ENCODE data around the gene ADCY6. TPM values are rescaled to one million over a fixed set of nuclear protein-coding genes. Genes with fewer than 3 reads are reported as not detected.

ADCY6 gene
- total RNA-seq, 2 experiments from 2014 or later: not detected

- no peaks in the 10 kb centered on the region for H3K9me3 ChIP-seq (ENCODE audit: low read length)
- no peak for DNase-seq (ENCODE audit: low spot score)
- H4K20me1 ChIP-seq (ENCODE audit: insufficient read depth, low read length): no peaks in the 10 kb centered on the region
- intact Hi-C loops (cut with micrococcal nuclease; ENCODE audit: unreplicated experiment): no loop called here
- peaks cover 39% of the 10 kb centered on the region for H3K36me3 ChIP-seq (ENCODE audit: insufficient read depth, low read length)
- H3K9me2 ChIP-seq (ENCODE audit: insufficient read depth, low read length): no peaks in the 10 kb centered on the region
- no peak overlapping the region for H3K4me2 ChIP-seq (ENCODE audit: low read length)
- H3K27ac ChIP-seq (ENCODE audit: low read depth, low read length, poor library complexity, severe bottlenecking): no peak overlapping the region
- ChIA-PET CTCF (ENCODE audit: unreplicated experiment) (interaction anchor here (0.6 kb wide), 1 partner anchor 1689 kb away, joined by 3 read pairs; no protein-coding TSS in a partner anchor), POLR2A (interaction anchor here (0.5 to 1.3 kb wide), 2 partner anchors 26 to 639 kb away, joined by 3 read pairs; partner anchors contain the start of gene DDX23)
- H3K4me3 ChIP-seq (ENCODE audit: low read depth, low read length, poor library complexity, severe bottlenecking): no peak overlapping the region
- no peaks in the 10 kb centered on the region for H3K4me1 ChIP-seq (ENCODE audit: insufficient read depth, low read length, poor library complexity, severe bottlenecking)
- no peak for TF ChIP-seq CTCF (conservative IDR thresholded peaks at IDR 0.05; ENCODE audit: low read length)
- TF ChIP-seq EZH2phosphoT487 (IDR thresholded peaks at IDR 0.05; ENCODE audit: borderline replicate concordance, low read depth, low read length): no peak
- H2AFZ ChIP-seq (ENCODE audit: low read length): no peak overlapping the region
- no peaks in the 10 kb centered on the region for H3K79me2 ChIP-seq (ENCODE audit: insufficient read depth, low read depth, low read length)
- BruUV-seq (replicated peaks): no TSS peak
Measured at GRCh38 chr12:48826209-48826855, 37.4 kb upstream of the ADCY6 start.

- no peak for DNase-seq (ENCODE audit: low spot score)
- no peaks in the 10 kb centered on the region for H3K4me1 ChIP-seq (ENCODE audit: insufficient read depth, low read length, poor library complexity, severe bottlenecking)
- no peaks in the 10 kb centered on the region for H3K79me2 ChIP-seq (ENCODE audit: insufficient read depth, low read depth, low read length)
- H3K36me3 ChIP-seq (ENCODE audit: insufficient read depth, low read length): peaks cover 25% of the 10 kb centered on the region
- ChIA-PET POLR2A (no interaction called here), CTCF (ENCODE audit: unreplicated experiment) (no interaction called here)
- intact Hi-C loops (cut with micrococcal nuclease; ENCODE audit: unreplicated experiment): no loop called here
- TF ChIP-seq EZH2phosphoT487 (IDR thresholded peaks at IDR 0.05; ENCODE audit: borderline replicate concordance, low read depth, low read length): no peak
- TF ChIP-seq CTCF (conservative IDR thresholded peaks at IDR 0.05; ENCODE audit: low read length): no peak
- H3K4me3 ChIP-seq (ENCODE audit: low read depth, low read length, poor library complexity, severe bottlenecking): no peak overlapping the region
- H4K20me1 ChIP-seq (ENCODE audit: insufficient read depth, low read length): no peaks in the 10 kb centered on the region
- H3K9me2 ChIP-seq (ENCODE audit: insufficient read depth, low read length): no peaks in the 10 kb centered on the region
- H3K27ac ChIP-seq (ENCODE audit: low read depth, low read length, poor library complexity, severe bottlenecking): no peak overlapping the region
- BruUV-seq (replicated peaks): no TSS peak
- H3K9me3 ChIP-seq (ENCODE audit: low read length): no peaks in the 10 kb centered on the region
- no peak overlapping the region for H2AFZ ChIP-seq (ENCODE audit: low read length)
- no peak overlapping the region for H3K4me2 ChIP-seq (ENCODE audit: low read length)
Measured at GRCh38 chr12:48824905-48825304, 36.0 kb upstream of the ADCY6 start.

DNA sequence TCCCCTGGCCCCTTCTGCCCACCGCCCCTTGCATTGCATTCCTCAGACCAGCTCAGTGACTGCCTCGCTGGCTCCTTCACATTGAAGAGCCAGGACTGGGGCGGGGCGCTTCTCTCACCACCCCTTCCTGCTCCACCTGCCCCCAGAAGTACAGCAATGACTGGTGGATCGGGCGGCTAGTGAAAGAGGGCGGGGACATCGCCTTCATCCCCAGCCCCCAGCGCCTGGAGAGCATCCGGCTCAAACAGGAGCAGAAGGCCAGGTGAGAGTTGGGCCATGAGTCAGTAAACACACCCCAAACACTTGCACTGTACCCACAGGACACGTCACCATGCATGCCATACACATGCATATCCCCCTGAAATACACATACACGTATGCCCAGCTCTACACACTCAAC, 35.2 kb upstream of the ADCY6 start:
- H3K27ac ChIP-seq (ENCODE audit: low read depth, low read length, poor library complexity, severe bottlenecking): no peak overlapping the region
- no peaks in the 10 kb centered on the region for H3K79me2 ChIP-seq (ENCODE audit: insufficient read depth, low read depth, low read length)
- no peak overlapping the region for H2AFZ ChIP-seq (ENCODE audit: low read length)
- intact Hi-C loops (cut with micrococcal nuclease; ENCODE audit: unreplicated experiment): no loop called here
- H3K4me2 ChIP-seq (ENCODE audit: low read length): no peak overlapping the region
- DNase-seq (ENCODE audit: low spot score): peak; percentile 36
- POLR2A ChIA-PET: interaction anchor here (0.6 kb wide), 1 partner anchor 184 kb away, joined by 3 read pairs; no protein-coding TSS in a partner anchor
- H3K9me3 ChIP-seq (ENCODE audit: low read length): no peaks in the 10 kb centered on the region
- H3K9me2 ChIP-seq (ENCODE audit: insufficient read depth, low read length): no peaks in the 10 kb centered on the region
- no peaks in the 10 kb centered on the region for H4K20me1 ChIP-seq (ENCODE audit: insufficient read depth, low read length)
- H3K36me3 ChIP-seq (ENCODE audit: insufficient read depth, low read length): peaks cover 17% of the 10 kb centered on the region
- BruUV-seq (replicated peaks): no TSS peak
- H3K4me1 ChIP-seq (ENCODE audit: insufficient read depth, low read length, poor library complexity, severe bottlenecking): no peaks in the 10 kb centered on the region
- TF ChIP-seq CTCF (conservative IDR thresholded peaks at IDR 0.05; ENCODE audit: low read length): no peak
- no peak for TF ChIP-seq EZH2phosphoT487 (IDR thresholded peaks at IDR 0.05; ENCODE audit: borderline replicate concordance, low read depth, low read length)
- H3K4me3 ChIP-seq (ENCODE audit: low read depth, low read length, poor library complexity, severe bottlenecking): no peak overlapping the region
- CTCF ChIA-PET (ENCODE audit: unreplicated experiment): interaction anchor here (0.7 kb wide), 1 partner anchor 9 kb away, joined by 3 read pairs; no protein-coding TSS in a partner anchor
